Measurements from ENCODE around the gene CNOT6.

- TF ChIP-seq CTCF (IDR thresholded peaks at IDR 0.05) (no peak), POLR2AphosphoS5 (IDR thresholded peaks at IDR 0.05; ENCODE audit: low read depth, low read length) (no peak), TCF7L2 (IDR thresholded peaks at IDR 0.05; ENCODE audit: low read depth, low read length) (no peak), REST (IDR thresholded peaks at IDR 0.05; ENCODE audit: insufficient read depth in 1 of 2, low read depth in 2 of 2, low read length in 1 of 2) (no peak), SIN3A (IDR thresholded peaks at IDR 0.05; ENCODE audit: borderline replicate concordance, insufficient read depth, low read depth, low read length) (no peak)
Measured at GRCh38 chr5:180474569-180474968, 19.6 kb upstream of the CNOT6 start.
